Measurements from ENCODE around the gene FGF6.

FGF6 gene

DNA sequence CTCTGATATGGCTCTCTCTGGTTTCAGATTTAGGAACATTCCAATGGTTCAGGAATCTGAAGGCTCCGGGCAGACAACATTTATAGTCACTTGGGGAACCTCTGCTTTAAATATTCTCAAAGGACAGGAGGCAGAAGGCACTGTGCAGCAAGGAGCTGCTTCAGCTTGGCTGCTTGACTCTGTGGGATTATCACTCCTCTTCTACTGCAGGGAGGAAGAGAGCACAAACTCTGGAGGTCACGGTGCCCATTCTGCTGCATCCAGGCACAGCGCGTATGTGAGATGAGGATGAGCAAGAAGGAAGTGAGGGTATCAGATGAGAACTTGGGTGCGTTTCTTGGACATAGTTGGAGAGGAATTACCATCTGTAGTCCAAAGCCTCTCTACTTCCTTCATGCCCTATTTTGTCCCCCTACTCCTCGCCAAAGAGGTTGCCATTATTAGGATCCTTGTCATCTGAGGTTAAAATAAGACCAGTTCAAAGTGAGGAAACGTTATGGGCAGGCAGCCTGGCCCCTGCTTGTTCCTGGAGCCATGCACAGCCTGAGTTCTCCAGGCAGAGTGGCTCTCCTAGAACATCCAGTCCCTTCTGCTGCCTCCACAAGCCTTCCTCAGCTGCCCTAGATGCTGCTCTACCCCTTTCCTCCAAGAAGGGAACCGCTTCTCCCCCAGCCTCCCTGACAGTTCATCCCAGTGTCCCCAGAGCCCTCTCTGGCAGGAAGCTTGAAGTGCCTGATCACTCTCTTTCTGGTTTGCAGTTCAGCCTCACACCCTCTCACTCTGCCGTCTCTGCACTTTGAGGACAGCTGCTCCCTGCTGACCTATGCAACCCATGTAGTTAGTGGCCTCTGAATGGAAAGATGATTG lies 12.5 kb downstream of the FGF6 start:
- no peak overlapping the region for H3K4me3 ChIP-seq
- H3K27ac ChIP-seq: no peak overlapping the region
- TF ChIP-seq, protein P1, sequence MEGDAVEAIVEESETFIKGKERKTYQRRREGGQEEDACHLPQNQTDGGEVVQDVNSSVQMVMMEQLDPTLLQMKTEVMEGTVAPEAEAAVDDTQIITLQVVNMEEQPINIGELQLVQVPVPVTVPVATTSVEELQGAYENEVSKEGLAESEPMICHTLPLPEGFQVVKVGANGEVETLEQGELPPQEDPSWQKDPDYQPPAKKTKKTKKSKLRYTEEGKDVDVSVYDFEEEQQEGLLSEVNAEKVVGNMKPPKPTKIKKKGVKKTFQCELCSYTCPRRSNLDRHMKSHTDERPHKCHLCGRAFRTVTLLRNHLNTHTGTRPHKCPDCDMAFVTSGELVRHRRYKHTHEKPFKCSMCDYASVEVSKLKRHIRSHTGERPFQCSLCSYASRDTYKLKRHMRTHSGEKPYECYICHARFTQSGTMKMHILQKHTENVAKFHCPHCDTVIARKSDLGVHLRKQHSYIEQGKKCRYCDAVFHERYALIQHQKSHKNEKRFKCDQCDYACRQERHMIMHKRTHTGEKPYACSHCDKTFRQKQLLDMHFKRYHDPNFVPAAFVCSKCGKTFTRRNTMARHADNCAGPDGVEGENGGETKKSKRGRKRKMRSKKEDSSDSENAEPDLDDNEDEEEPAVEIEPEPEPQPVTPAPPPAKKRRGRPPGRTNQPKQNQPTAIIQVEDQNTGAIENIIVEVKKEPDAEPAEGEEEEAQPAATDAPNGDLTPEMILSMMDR (IDR thresholded peaks at IDR 0.05): no peak
- peak; percentile 35 for DNase-seq (ENCODE audit: low spot score)

DNA sequence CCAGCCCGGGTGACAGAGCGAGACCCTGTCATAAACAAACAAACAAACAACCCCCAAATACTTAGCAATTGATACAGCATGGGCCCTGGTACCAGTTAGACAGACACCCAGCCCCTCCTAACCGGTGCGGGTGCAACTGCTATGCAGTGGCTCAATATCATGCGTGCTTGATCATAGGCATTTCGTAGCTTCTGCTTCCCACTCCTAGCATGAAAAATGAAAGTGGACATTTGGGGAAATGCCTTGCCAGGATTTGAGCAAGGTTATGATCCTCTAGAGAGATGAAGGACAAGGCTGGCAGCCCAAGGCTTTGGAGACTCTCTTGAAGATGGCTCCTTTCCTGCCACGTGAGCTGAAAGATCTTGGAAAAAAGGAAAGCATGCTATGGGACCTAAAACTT lies 13.7 kb downstream of the FGF6 start:
- Histone ChIP-seq H3K4me3 (no peak overlapping the region), H3K27ac (no peak overlapping the region)
- no peak for DNase-seq (ENCODE audit: low spot score)
- TF ChIP-seq, protein P1 (IDR thresholded peaks at IDR 0.05): no peak

DNA sequence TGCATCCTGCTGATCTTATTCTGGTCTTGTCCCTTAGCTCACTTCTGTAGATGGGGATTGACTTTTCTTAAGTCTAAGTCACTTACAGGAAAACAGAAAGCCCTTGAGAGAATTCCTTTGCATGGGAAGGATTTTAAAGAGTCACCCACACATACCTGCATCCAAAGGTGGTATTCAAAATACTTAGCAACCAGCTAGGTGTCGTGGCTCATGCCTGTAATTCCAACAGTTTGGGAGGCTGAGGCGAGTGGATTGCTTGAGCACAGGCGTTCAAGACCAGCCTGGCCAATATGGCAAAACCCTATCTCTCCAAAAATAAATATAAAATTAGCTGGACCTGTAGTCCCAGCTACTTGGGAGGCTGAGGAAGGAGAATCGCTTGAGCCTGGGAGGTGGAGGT lies 14.2 kb downstream of the FGF6 start:
- H3K27ac ChIP-seq: no peak overlapping the region
- DNase-seq (ENCODE audit: low spot score): no peak
- TF ChIP-seq, protein P1 (IDR thresholded peaks at IDR 0.05): no peak
- H3K4me3 ChIP-seq: no peak overlapping the region

DNA sequence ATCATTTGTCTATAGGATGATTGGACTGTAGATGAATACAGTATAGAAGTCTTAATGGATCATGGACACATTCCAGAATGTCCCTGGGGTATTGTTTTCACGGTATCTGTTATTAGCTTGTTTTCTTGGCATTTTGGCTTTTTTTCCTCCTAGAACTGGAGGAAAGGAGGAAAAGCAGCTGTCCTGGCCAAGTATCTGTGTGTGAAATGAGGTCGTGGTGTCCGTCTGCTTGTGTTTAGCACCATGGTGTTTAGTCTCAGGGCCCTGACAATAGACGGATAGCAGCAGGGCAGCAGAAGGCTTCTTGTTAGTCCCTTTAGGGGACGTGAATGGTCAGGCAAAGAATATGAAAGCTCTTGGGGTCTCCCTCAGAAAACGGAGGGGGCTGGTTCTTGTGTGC lies 21.2 kb downstream of the FGF6 start:
- Histone ChIP-seq H3K27ac (no peak overlapping the region), H3K4me3 (no peak overlapping the region)
- TF ChIP-seq, protein P1 (IDR thresholded peaks at IDR 0.05): no peak
- no peak for DNase-seq (ENCODE audit: low spot score)

DNA sequence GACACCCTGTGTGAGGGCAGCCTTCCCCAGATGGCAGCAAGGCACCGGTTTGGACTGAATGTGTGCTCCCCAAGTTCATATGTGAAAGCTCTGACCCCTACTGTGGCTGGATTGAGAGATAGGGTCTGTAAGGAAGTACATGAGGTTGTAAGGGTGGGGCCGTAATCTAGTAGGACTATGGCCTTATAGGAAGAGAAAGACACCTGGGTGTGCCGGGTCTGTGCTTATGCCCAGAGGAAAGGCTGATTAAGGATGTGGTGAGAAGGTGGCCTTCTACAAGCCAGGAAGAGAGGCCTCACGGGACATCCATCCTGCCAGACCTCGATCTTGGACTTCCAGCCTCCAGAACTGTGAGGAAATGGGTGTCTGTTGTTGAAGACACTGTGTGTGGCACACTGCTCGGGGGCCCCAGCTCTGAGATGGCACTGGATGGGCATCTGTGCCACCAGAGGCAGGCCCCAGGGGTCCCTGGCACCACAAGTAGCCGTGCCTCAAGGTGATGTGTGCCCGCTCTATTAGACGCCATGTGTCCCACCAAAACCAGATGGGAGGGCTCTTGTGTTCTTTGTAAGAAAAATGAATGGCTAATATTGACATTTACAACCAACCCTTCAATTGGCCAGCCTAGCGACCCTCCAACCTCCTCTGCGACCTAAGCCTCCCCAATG lies 22.0 kb downstream of the FGF6 start:
- H3K4me3 ChIP-seq: no peak overlapping the region
- TF ChIP-seq, protein P1 (IDR thresholded peaks at IDR 0.05): no peak
- DNase-seq (ENCODE audit: low spot score): no peak
- H3K27ac ChIP-seq: no peak overlapping the region

DNA sequence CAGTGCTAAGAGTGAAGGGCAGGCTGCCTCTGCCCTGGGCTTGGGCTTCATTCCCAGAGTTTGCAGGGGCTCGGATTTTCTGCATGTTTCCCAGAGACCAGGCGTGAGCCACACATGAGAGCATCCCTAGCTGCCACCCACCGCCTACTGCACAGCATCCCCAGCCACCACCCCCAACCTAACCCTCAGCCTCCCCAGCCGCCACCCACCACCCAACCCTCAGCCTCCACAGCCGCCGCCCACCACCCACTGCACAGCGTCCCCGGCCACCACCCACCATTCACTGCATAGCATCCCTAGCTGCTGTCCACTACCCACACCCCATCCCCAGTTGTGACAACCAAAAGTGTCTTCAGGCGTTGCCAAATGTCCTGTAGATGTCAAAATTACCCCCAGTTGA lies 22.6 kb downstream of the FGF6 start:
- Histone ChIP-seq H3K4me3 (no peak overlapping the region), H3K27ac (no peak overlapping the region)
- no peak for DNase-seq (ENCODE audit: low spot score)
- TF ChIP-seq, protein P1 (IDR thresholded peaks at IDR 0.05): no peak
